Neural cell (in vitro differentiated cells): ENCODE results near the gene C22orf15. TPM values are rescaled to one million over a fixed set of nuclear protein-coding genes. Genes with fewer than 3 reads are reported as not detected.

ENCODE experiments used
- H2AFZ ChIP-seq: fragments of 200-600, 300-800 bp; sonication (generic), shearing (Covaris generic); 2 replicates; pipeline ENCODE4 v1.6.0; 2014; ENCODE audit warnings: low read depth, mild to moderate bottlenecking, antibody characterized with exemption, low read length, moderate library complexity
- H3F3A ChIP-seq: fragments of 200-600 bp; shearing (Covaris generic); 2 replicates; pipeline ENCODE4 v1.6.1; 2016; ENCODE audit warnings: mild to moderate bottlenecking, moderate library complexity, mixed read lengths, antibody characterized with exemption, low read length; ENCODE audit not compliant: insufficient read depth, poor library complexity, severe bottlenecking
- H3K27ac ChIP-seq: fragments of 200-600, 300-800 bp; sonication (generic), shearing (Covaris generic); 2 replicates; pipeline ENCODE4 v1.5.1; 2014; ENCODE audit warnings: mild to moderate bottlenecking, low read length, moderate library complexity
- H3K27me3 ChIP-seq: fragments of 300-800, 200-600 bp; sonication (generic), shearing (Covaris generic); 2 replicates; pipeline ENCODE4 v1.6.0; 2014; ENCODE audit warnings: mild to moderate bottlenecking, low read depth, low read length, moderate library complexity; ENCODE audit not compliant: insufficient read depth
- H3K36me3 ChIP-seq: fragments of 300-800, 200-600 bp; sonication (generic), shearing (Covaris generic); 2 replicates; pipeline ENCODE4 v1.5.1; 2014; ENCODE audit warnings: mild to moderate bottlenecking, antibody characterized with exemption, low read length, moderate library complexity; ENCODE audit not compliant: insufficient read depth
- H3K4me2 ChIP-seq: fragments of 300-800, 200-600 bp; sonication (generic), shearing (Covaris generic); 2 replicates; pipeline ENCODE4 v1.6.0; 2014; ENCODE audit warnings: mild to moderate bottlenecking, low read length
- H3K4me3 ChIP-seq: fragments of 300-800, 200-600 bp; sonication (generic), shearing (Covaris generic); 2 replicates; pipeline ENCODE4 v1.5.1; 2014; ENCODE audit warnings: mild to moderate bottlenecking, low read length, moderate library complexity
- H3K79me2 ChIP-seq: fragments of 200-600 bp; shearing (Covaris generic); replicated peaks from 2 replicates; pipeline ENCODE4 v1.6.0; 2014; ENCODE audit warnings: mild to moderate bottlenecking, low read length, moderate library complexity; ENCODE audit not compliant: insufficient read depth
- H3K9ac ChIP-seq: fragments of 300-800, 200-600 bp; sonication (generic), shearing (Covaris generic); 2 replicates; pipeline ENCODE4 v1.6.1; 2016; ENCODE audit warnings: mild to moderate bottlenecking, low read length, mixed read lengths
- H3K9me2 ChIP-seq: fragments of 200-600 bp; shearing (Covaris generic); 2 replicates; pipeline ENCODE4 v1.6.1; 2016; ENCODE audit warnings: mild to moderate bottlenecking, low read length, mixed read lengths; ENCODE audit not compliant: insufficient read depth
- H3K9me3 ChIP-seq: fragments of 200-600, 300-800 bp; sonication (generic), shearing (Covaris generic); 2 replicates; pipeline ENCODE4 v1.6.1; 2016; ENCODE audit warnings: mild to moderate bottlenecking, mixed run types, low read length, moderate library complexity, mixed read lengths
- H4K20me1 ChIP-seq: fragments of 200-600 bp; shearing (Covaris generic); 2 replicates; pipeline ENCODE4 v1.6.1; 2016; ENCODE audit warnings: mild to moderate bottlenecking, mixed run types; ENCODE audit not compliant: insufficient read depth
- EP300 ChIP-seq: fragments of 450-650 bp; conservative IDR thresholded peaks from 2 replicates; pipeline ENCODE4 v1.6.1; 2014; ENCODE audit warnings: antibody characterized with exemption, mild to moderate bottlenecking, moderate library complexity; ENCODE audit not compliant: poor library complexity, severe bottlenecking
- EZH2 ChIP-seq: fragments of 200-600, 300-800 bp; shearing (Covaris generic), sonication (generic); IDR thresholded peaks from 2 replicates; pipeline ENCODE4 v1.6.1; 2014; ENCODE audit warnings: antibody characterized with exemption, low read length, borderline replicate concordance, mild to moderate bottlenecking; ENCODE audit not compliant: insufficient read depth, poor library complexity, severe bottlenecking
- MXI1 ChIP-seq: fragments of 450-650 bp; conservative IDR thresholded peaks from 2 replicates; pipeline ENCODE4 v1.6.1; 2014; ENCODE audit warnings: antibody characterized with exemption, mild to moderate bottlenecking; ENCODE audit not compliant: poor library complexity, severe bottlenecking
- POLR2AphosphoS5 ChIP-seq: IDR thresholded peaks from 2 replicates; pipeline ENCODE4 v1.6.1; 2012
- RAD21 ChIP-seq: fragments of 450-650 bp; conservative IDR thresholded peaks from 2 replicates; pipeline ENCODE4 v1.6.1; 2014; ENCODE audit warnings: antibody characterized with exemption, mild to moderate bottlenecking, moderate library complexity
- SMC3 ChIP-seq: fragments of 450-650 bp; conservative IDR thresholded peaks from 2 replicates; pipeline ENCODE4 v1.6.1; 2014; ENCODE audit warnings: antibody characterized with exemption, mild to moderate bottlenecking, moderate library complexity; ENCODE audit not compliant: poor library complexity
- TAF1 ChIP-seq: IDR thresholded peaks from 2 replicates; pipeline ENCODE4 v1.6.1; 2012; ENCODE audit warnings: low read depth
- polyA plus RNA-seq: library from polyadenylated mRNA; depleted of rRNA; stranded (reverse); fragments of >200 nt; gene quantifications from 2 replicates; pipeline ENCODE4 v1.2.3, GENCODE V29; 2014
- TF ChIP-seq, protein P1 (sequence below): IDR thresholded peaks from 2 replicates; pipeline ENCODE4 v1.6.1; 2012; ENCODE audit warnings: borderline replicate concordance
- TF ChIP-seq, protein P2 (sequence below): fragments of 450-650 bp; IDR thresholded peaks from 2 replicates; pipeline ENCODE4 v1.5.1; 2014; ENCODE audit warnings: antibody characterized with exemption, mild to moderate bottlenecking, moderate library complexity; ENCODE audit not compliant: poor library complexity, severe bottlenecking

C22orf15 gene
- polyA plus RNA-seq, 1 donor from 2014 or later, result not detected

DNA sequence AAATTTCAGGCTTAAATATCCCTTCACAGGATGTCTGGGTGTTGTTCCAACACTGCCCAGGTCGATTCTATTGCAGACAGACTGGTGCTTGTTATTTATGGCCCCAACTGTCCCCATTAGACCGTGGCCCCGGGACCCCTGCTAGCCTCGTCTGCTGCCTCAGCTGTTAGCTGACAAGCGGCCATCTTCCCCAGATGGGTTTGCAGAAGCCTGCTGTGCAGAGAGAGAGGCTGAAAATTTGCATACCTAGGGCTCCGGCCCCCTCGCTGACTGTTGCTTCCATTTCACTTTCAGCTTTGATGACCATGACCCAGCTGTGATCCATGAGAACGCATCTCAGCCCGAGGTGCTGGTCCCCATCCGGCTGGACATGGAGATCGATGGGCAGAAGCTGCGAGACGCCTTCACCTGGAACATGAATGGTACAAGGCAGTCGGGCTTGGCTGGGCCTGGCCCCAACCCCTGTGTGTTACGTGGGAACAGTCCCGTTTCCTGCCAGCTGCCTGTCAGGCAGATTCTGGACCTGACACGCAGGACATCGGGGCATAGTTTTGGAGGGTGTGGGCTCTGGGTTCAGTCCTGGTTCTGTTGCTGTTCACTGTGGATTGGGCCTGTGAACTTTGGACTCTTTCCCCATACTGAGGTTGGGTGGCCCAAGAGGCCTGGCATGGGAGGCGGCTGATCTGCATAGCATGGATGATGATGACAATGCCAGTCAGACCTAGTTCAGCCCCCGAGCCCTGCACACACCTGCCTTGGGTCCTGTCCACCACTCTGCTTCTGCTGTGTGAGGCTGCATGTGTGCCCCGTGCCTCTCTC, 40.4 kb downstream of the C22orf15 start:
- no peaks in the 10 kb centered on the region for H3K9me3 ChIP-seq
- no peaks in the 10 kb centered on the region for H3K79me2 ChIP-seq
- no peak overlapping the region for H2AFZ ChIP-seq
- no peak overlapping the region for H3K4me2 ChIP-seq
- TF ChIP-seq SMC3, result no peak
- no peak for TF ChIP-seq POLR2AphosphoS5
- TF ChIP-seq MXI1, result no peak
- no peak for TF ChIP-seq EZH2
- TF ChIP-seq, protein P1, sequence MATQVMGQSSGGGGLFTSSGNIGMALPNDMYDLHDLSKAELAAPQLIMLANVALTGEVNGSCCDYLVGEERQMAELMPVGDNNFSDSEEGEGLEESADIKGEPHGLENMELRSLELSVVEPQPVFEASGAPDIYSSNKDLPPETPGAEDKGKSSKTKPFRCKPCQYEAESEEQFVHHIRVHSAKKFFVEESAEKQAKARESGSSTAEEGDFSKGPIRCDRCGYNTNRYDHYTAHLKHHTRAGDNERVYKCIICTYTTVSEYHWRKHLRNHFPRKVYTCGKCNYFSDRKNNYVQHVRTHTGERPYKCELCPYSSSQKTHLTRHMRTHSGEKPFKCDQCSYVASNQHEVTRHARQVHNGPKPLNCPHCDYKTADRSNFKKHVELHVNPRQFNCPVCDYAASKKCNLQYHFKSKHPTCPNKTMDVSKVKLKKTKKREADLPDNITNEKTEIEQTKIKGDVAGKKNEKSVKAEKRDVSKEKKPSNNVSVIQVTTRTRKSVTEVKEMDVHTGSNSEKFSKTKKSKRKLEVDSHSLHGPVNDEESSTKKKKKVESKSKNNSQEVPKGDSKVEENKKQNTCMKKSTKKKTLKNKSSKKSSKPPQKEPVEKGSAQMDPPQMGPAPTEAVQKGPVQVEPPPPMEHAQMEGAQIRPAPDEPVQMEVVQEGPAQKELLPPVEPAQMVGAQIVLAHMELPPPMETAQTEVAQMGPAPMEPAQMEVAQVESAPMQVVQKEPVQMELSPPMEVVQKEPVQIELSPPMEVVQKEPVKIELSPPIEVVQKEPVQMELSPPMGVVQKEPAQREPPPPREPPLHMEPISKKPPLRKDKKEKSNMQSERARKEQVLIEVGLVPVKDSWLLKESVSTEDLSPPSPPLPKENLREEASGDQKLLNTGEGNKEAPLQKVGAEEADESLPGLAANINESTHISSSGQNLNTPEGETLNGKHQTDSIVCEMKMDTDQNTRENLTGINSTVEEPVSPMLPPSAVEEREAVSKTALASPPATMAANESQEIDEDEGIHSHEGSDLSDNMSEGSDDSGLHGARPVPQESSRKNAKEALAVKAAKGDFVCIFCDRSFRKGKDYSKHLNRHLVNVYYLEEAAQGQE, result no peak
- TF ChIP-seq, protein P2, sequence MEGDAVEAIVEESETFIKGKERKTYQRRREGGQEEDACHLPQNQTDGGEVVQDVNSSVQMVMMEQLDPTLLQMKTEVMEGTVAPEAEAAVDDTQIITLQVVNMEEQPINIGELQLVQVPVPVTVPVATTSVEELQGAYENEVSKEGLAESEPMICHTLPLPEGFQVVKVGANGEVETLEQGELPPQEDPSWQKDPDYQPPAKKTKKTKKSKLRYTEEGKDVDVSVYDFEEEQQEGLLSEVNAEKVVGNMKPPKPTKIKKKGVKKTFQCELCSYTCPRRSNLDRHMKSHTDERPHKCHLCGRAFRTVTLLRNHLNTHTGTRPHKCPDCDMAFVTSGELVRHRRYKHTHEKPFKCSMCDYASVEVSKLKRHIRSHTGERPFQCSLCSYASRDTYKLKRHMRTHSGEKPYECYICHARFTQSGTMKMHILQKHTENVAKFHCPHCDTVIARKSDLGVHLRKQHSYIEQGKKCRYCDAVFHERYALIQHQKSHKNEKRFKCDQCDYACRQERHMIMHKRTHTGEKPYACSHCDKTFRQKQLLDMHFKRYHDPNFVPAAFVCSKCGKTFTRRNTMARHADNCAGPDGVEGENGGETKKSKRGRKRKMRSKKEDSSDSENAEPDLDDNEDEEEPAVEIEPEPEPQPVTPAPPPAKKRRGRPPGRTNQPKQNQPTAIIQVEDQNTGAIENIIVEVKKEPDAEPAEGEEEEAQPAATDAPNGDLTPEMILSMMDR, result no peak
- no peak for TF ChIP-seq TAF1
- no peak for TF ChIP-seq RAD21
- TF ChIP-seq EP300, result no peak
- H3K4me3 ChIP-seq, result no peak overlapping the region
- H3K27ac ChIP-seq, result no peak overlapping the region
- H3K36me3 ChIP-seq, result peaks cover 13% of the 10 kb centered on the region
- H3K9me2 ChIP-seq, result no peaks in the 10 kb centered on the region
- no peaks in the 10 kb centered on the region for H3F3A ChIP-seq
- no peak overlapping the region for H3K9ac ChIP-seq
- no peaks in the 10 kb centered on the region for H4K20me1 ChIP-seq
- H3K27me3 ChIP-seq, result no peaks in the 10 kb centered on the region

DNA sequence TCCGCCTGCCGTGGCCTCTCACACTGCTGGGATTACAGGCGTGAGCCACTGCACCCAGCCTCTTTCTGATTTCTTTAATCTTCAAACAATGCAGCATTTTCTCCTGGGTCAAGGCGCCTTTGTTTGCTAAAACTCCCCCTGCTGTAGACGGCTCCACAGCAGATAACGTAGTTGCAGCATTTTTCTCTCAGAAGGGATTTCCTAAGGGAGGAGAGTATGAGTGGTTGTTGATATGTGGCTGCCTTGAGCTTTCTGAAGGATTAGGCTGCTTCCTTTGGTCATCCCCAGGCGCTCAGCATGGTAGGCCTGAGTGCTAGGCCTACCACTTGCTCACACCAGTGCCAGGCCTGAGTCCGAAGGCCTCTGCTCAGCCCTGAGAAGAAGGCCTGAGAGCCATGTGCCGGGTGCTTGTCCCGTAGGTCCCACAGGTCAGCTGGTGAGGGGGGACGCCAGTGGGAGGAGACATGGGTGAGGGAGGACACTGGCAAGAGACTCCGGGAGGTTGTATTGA, 42.0 kb downstream of the C22orf15 start:
- Histone ChIP-seq H3F3A (no peaks in the 10 kb centered on the region), H3K36me3 (peaks cover 13% of the 10 kb centered on the region), H3K9ac (no peak overlapping the region), H3K79me2 (no peaks in the 10 kb centered on the region), H3K9me3 (no peaks in the 10 kb centered on the region), H3K4me3 (no peak overlapping the region), H4K20me1 (no peaks in the 10 kb centered on the region), H3K4me2 (no peak overlapping the region), H3K9me2 (no peaks in the 10 kb centered on the region), H3K27ac (no peak overlapping the region), H3K27me3 (no peaks in the 10 kb centered on the region), H2AFZ (no peak overlapping the region)
- no peak for TF ChIP-seq TAF1
- TF ChIP-seq EP300, result no peak
- TF ChIP-seq, protein P1, result no peak
